Activated naive CD8-positive, alpha-beta T cell treated with anti-CD3 and anti-CD28 coated beads, Interleukin-2, amount 10 ng/mL, durations not matched to agents 7 days and 5 days (primary cell): ENCODE measurements around the gene GPA33. TPM values are rescaled to one million over a fixed set of nuclear protein-coding genes. Genes with fewer than 3 reads are reported as not detected.

Experiments used
- ATAC-seq: fragments of 150-1000 bp; cut with Tn5 transposase; one replicate; pipeline ENCODE4 v1.10.0; 2021; ENCODE audit warnings: low read depth, moderate library complexity
- POLR2A ChIA-PET: fragments of 350-600 bp; sonication (Branson Sonifier 250); formaldehyde crosslinking; loops from one replicate; lab custom pipeline; 2021; ENCODE audit warnings: antibody characterized with exemption; lab: Charles Lee
- DNase-seq: peaks from one replicate; pipeline ENCODE4 v3.0.0; 2021
- H3K27ac Mint-ChIP-seq: one replicate; pipeline ENCODE4 v1.8.0; 2022; ENCODE audit warnings: mild to moderate bottlenecking, mixed read lengths
- H3K27me3 Mint-ChIP-seq: one replicate; pipeline ENCODE4 v1.8.0; 2022; ENCODE audit warnings: mild to moderate bottlenecking, moderate library complexity, mixed read lengths
- H3K36me3 Mint-ChIP-seq: one replicate; pipeline ENCODE4 v1.8.0; 2021; ENCODE audit warnings: mild to moderate bottlenecking, mixed read lengths
- H3K4me1 Mint-ChIP-seq: one replicate; pipeline ENCODE4 v1.8.0; 2021; ENCODE audit warnings: mixed read lengths
- H3K4me3 Mint-ChIP-seq: one replicate; pipeline ENCODE4 v1.8.0; 2022; ENCODE audit warnings: mild to moderate bottlenecking, moderate library complexity, mixed read lengths
- H3K9me3 Mint-ChIP-seq: one replicate; pipeline ENCODE4 v1.8.0; 2021; ENCODE audit warnings: mixed read lengths
- total RNA-seq, 2 experiments: library from RNA; stranded (reverse); gene quantifications; one replicate each; pipeline ENCODE4 v1.2.3, GENCODE V29; 2021

Gene GPA33
- total RNA-seq, 2 experiments from 2014 or later = 3.0 TPM

DNA sequence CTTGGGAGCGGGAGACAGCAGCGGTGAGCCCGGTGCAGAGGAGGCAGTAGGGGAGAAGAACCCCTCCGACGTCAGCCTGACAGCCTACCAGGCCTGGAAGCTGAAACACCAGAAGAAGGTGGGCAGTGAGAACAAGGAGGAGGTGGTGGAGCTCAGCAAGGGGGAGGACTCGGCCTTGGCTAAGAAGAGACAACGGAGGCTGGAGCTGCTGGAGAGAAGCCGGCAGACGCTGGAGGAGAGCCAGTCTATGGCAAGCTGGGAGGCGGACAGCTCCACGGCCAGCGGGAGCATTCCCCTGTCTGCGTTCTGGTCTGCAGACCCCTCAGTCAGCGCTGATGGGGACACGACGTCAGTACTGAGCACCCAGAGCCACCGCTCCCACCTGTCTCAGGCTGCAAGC is 36.6 kb upstream of the GPA33 start:
- Mint-ChIP-seq H3K36me3 (no peaks in the 10 kb centered on the region), H3K4me3 (no peak overlapping the region), H3K9me3 (no peaks in the 10 kb centered on the region), H3K27me3 (peaks cover 24% of the 10 kb centered on the region), H3K4me1 (no peaks in the 10 kb centered on the region), H3K27ac (no peak overlapping the region)
- POLR2A ChIA-PET = no interaction called here
- DNase-seq = no peak
- ATAC-seq = no peak

DNA sequence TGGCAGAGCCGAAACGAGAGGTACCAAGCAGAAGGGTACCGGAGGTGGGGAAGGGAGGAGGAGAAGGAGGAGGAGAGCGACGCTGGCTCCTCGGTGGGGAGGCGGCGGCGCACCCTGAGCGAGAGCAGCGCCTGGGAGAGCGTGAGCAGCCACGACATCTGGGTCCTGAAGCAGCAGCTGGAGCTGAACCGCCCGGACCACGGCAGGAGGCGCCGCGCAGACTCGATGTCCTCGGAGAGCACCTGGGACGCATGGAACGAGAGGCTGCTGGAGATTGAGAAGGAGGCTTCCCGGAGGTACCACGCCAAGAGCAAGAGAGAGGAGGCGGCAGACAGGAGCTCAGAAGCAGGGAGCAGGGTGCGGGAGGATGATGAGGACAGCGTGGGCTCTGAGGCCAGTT is 36.1 kb upstream of the GPA33 start:
- peaks cover 24% of the 10 kb centered on the region for H3K27me3 Mint-ChIP-seq
- H3K36me3 Mint-ChIP-seq = no peaks in the 10 kb centered on the region
- DNase-seq = no peak
- POLR2A ChIA-PET = no interaction called here
- no peak for ATAC-seq
- H3K9me3 Mint-ChIP-seq = no peaks in the 10 kb centered on the region
- no peak overlapping the region for H3K27ac Mint-ChIP-seq
- no peak overlapping the region for H3K4me3 Mint-ChIP-seq
- H3K4me1 Mint-ChIP-seq = peaks cover under 1% of the 10 kb centered on the region

DNA sequence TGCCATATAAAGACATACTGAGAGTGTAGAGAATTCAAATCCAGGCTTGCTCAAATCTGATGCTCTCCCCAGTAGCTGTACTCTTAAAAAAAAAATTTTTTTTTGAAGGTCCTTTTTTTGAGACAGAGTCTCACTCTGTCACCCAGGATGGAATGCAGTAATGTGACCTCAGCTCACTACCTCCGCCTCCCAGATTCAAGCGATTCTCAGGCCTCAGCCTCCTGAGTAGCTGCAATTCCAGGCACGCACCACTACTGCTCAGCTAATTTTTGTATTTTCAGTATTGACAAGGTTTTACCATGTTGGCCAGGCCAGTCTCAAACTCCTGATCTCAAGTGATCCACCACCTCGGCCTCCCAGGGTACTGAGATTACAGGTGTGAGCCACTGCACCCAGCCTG is 32.4 kb upstream of the GPA33 start:
- no peak for ATAC-seq
- Mint-ChIP-seq H3K36me3 (no peaks in the 10 kb centered on the region), H3K27ac (no peak overlapping the region), H3K4me1 (peaks cover 2% of the 10 kb centered on the region), H3K27me3 (peaks cover 9% of the 10 kb centered on the region), H3K4me3 (no peak overlapping the region), H3K9me3 (no peaks in the 10 kb centered on the region)
- no peak for DNase-seq
- POLR2A ChIA-PET = no interaction called here

DNA sequence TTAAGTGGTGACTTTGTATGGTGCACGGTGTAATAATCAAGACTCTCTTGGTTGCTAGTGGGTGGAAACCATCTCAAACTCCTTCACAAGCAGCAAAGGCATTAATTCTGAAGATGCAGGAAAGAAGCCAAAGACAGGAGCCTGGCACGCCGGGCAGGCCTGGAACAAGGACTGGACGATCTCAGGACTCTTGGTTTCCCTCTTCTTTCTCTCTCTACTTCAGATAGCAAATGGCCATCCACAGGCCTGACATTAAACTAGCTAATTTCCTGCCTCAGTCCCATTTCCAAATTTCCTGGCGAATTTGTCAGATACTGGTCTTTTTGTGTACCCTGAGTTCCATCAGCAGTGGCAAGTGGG is 31.9 kb upstream of the GPA33 start:
- POLR2A ChIA-PET = no interaction called here
- H3K27me3 Mint-ChIP-seq = peaks cover 9% of the 10 kb centered on the region
- H3K4me1 Mint-ChIP-seq = peaks cover 2% of the 10 kb centered on the region
- H3K27ac Mint-ChIP-seq = no peak overlapping the region
- peak overlapping the region; percentile 24 for H3K4me3 Mint-ChIP-seq
- no peaks in the 10 kb centered on the region for H3K36me3 Mint-ChIP-seq
- DNase-seq (no peak), ATAC-seq (no peak)
- H3K9me3 Mint-ChIP-seq = no peaks in the 10 kb centered on the region

DNA sequence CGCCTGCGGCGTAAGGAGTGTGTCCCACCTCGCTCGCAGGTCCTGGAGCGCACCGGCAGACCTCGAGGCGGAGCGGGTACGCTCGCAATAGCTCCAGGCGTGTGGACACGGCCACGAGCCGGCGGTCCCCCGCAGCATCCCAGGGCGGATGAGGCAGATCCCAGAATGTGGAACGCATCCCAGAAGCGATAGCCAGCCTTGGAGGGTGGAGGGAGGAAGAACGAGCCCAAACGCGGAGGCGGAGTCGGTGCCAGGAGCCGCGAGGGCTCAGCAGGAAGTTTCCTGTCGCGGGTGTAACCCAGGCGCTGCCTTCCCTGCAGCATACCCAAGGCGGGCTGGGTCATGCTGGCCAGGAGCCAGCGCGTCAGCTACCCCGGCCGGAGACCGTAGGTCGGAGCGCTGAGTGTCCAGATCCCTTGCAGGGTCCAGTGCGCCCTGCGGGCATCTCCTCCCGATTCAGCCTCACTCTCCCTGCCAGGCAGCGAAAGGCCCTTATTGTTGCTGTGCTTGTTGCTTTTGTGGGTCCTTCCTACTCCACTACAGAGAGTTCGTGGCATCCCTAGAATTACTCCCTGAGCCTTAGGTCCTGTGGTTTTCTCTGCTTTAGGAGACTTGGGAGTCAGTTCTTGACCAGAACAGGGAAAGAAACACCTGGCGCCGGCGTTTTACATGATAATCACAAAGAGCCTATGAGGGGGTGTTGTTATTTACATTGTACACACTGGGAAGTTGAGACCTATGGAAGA is 31.4 kb upstream of the GPA33 start:
- no peaks in the 10 kb centered on the region for H3K36me3 Mint-ChIP-seq
- H3K27ac Mint-ChIP-seq = no peak overlapping the region
- POLR2A ChIA-PET = interaction anchor here (0.6 to 0.9 kb wide), 3 partner anchors 77 to 1462 kb away, joined by 3 to 8 read pairs (median 4); no protein-coding TSS in a partner anchor
- DNase-seq = peak; percentile 59
- H3K4me3 Mint-ChIP-seq = peak overlapping the region; percentile 84
- ATAC-seq = peak; percentile 72
- H3K9me3 Mint-ChIP-seq = no peaks in the 10 kb centered on the region
- H3K4me1 Mint-ChIP-seq = peaks cover 2% of the 10 kb centered on the region
- peaks cover 9% of the 10 kb centered on the region for H3K27me3 Mint-ChIP-seq

DNA sequence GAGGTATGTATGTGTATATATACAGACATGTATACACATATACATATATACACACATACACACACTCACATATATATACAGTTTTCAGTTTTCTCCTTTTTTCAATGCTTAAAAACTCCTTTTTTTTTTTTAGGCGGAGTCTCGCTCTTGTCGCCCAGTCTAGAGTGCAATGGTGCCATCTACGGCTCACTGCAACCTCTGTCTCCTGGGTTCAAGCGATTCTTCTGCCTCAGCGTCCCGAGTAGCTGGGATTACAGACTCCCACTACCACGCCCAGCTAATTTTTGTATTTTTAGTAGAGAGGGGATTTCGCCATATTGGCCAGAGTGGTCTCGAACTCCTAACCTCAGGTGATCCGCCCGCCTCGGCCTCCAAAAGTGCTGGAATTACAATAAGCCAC is 30.7 kb upstream of the GPA33 start:
- ATAC-seq (no peak), DNase-seq (no peak)
- Mint-ChIP-seq H3K27me3 (peaks cover 7% of the 10 kb centered on the region), H3K9me3 (no peaks in the 10 kb centered on the region), H3K27ac (no peak overlapping the region), H3K4me3 (peak overlapping the region; percentile 84), H3K36me3 (no peaks in the 10 kb centered on the region), H3K4me1 (peaks cover 2% of the 10 kb centered on the region)
- POLR2A ChIA-PET = interaction anchor here (0.7 to 0.9 kb wide), 2 partner anchors 77 to 419 kb away, joined by 3 to 8 read pairs; no protein-coding TSS in a partner anchor

DNA sequence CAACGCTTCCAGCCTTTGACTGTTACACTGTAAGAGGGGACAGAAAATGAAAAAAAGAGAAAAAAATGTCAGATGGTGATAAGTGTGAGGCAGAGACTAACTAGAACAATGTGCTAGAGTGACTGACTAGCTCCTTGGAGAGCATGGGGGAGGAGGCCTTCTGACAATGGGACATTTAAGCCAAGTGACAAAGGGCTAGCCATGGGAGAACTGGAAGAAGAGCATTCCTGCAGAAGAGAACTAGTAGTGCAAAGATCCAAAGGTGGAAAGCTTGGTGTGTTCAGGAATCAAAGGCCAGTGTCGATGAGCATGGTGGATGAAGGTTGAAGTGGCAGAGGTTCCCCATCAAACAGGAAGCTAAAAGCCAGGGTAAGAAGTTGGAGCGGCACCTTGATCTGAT is 29.5 kb upstream of the GPA33 start:
- H3K27ac Mint-ChIP-seq = no peak overlapping the region
- POLR2A ChIA-PET = no interaction called here
- no peaks in the 10 kb centered on the region for H3K9me3 Mint-ChIP-seq
- H3K27me3 Mint-ChIP-seq = peaks cover 9% of the 10 kb centered on the region
- ATAC-seq (no peak), DNase-seq (no peak)
- no peaks in the 10 kb centered on the region for H3K36me3 Mint-ChIP-seq
- H3K4me3 Mint-ChIP-seq = no peak overlapping the region
- H3K4me1 Mint-ChIP-seq = peaks cover 2% of the 10 kb centered on the region

DNA sequence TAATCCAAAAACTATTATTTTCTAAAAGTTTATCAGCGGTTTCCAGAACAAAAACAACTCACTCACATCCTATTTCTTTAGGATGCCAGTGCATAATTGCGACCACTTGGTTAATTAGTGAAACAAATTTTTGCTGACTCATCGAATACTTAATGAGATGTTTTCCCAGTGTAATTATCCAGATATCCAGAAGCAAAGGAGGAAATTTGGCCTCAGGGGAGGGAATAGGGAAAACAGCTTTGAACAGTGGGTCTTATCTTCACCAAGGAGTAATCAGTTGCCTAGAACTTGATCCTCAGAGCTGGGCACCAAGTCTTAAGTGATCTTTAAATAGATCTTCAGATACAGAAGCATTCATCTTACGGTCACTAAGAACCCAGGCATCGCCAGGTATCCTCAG is 28.0 kb upstream of the GPA33 start:
- ATAC-seq = no peak
- Mint-ChIP-seq H3K36me3 (no peaks in the 10 kb centered on the region), H3K27ac (no peak overlapping the region), H3K27me3 (peaks cover 12% of the 10 kb centered on the region), H3K4me1 (peaks cover 2% of the 10 kb centered on the region), H3K4me3 (no peak overlapping the region), H3K9me3 (no peaks in the 10 kb centered on the region)
- POLR2A ChIA-PET = interaction anchor here (1.0 kb wide), 1 partner anchor 9 kb away, joined by 3 read pairs; no protein-coding TSS in a partner anchor
- DNase-seq = no peak

DNA sequence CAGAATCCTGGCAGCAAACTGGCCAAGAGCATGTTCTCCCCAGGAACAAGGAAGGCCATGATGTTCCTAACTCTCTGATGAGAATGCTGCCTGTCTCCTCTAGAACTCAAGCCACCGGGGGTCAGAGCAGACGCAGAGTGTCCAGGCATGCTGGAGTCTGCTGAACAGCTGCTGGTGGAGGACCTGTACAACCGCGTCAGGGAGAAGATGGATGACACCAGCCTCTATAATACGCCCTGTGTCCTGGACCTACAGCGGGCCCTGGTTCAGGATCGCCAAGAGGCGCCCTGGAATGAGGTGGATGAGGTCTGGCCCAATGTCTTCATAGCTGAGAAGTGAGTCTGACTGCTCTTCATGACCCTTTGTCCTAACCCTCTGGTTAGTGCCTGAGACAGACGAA is 27.0 kb upstream of the GPA33 start:
- Mint-ChIP-seq H3K36me3 (no peaks in the 10 kb centered on the region), H3K27ac (no peak overlapping the region)
- POLR2A ChIA-PET = no interaction called here

DNA sequence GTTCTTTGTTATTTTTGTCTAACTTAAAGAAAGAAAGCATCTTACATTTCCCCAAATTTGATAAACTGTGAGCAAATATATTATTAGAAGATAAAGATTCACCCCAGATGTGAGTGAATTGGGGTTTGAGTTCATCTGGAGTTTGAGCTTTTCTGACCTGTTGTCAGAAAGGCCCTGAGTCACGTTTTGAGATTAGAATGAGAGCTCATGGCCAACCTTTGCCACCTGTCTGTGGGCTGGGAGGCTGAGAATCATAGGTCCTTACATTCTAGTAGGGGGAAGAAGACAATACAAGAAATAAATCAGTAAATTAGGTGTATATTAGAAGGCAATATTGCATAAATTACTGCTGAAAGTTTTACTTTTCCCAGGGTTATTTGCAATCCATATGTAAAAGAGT is 26.0 kb upstream of the GPA33 start:
- POLR2A ChIA-PET = interaction anchor here (0.9 kb wide), 1 partner anchor 104 kb away, joined by 3 read pairs; the partner anchor contains the start of gene POU2F1
- Mint-ChIP-seq H3K4me1 (peaks cover under 1% of the 10 kb centered on the region), H3K9me3 (no peaks in the 10 kb centered on the region), H3K36me3 (no peaks in the 10 kb centered on the region), H3K27ac (no peak overlapping the region), H3K27me3 (peaks cover 11% of the 10 kb centered on the region), H3K4me3 (no peak overlapping the region)
- DNase-seq (no peak), ATAC-seq (no peak)

More for the DNA sequence above, 27.0 kb upstream of the GPA33 start:
- H3K27me3 Mint-ChIP-seq = peaks cover 10% of the 10 kb centered on the region
- ATAC-seq (no peak), DNase-seq (no peak)
- no peak overlapping the region for H3K4me3 Mint-ChIP-seq
- H3K4me1 Mint-ChIP-seq = peaks cover 2% of the 10 kb centered on the region
- H3K9me3 Mint-ChIP-seq = no peaks in the 10 kb centered on the region

DNA sequence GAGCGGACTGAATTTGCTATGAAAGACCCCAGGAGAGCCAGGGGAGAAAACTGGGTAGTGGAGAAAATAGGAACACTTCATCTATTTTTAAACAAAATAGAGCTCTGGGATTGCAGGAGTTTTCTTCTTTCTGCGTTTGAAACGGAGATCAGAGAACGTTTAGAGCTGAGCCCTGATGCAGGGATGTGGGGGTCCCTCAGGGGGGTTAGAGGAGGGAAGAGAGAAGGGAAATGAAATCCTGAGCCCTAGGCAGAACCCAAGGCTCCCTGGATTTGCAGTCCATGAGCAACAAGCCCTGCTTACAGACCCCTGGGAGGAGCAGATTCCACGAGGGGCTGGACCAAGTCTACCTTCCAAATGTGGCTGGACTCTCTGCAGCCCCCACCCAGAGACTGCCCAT is 25.5 kb upstream of the GPA33 start:
- Mint-ChIP-seq H3K27me3 (peaks cover 11% of the 10 kb centered on the region), H3K4me3 (no peak overlapping the region), H3K4me1 (peaks cover 6% of the 10 kb centered on the region), H3K27ac (no peak overlapping the region), H3K36me3 (no peaks in the 10 kb centered on the region), H3K9me3 (no peaks in the 10 kb centered on the region)
- DNase-seq = no peak
- ATAC-seq = no peak
- POLR2A ChIA-PET = interaction anchor here (0.9 kb wide), 1 partner anchor 105 kb away, joined by 3 read pairs; the partner anchor contains the start of gene POU2F1

DNA sequence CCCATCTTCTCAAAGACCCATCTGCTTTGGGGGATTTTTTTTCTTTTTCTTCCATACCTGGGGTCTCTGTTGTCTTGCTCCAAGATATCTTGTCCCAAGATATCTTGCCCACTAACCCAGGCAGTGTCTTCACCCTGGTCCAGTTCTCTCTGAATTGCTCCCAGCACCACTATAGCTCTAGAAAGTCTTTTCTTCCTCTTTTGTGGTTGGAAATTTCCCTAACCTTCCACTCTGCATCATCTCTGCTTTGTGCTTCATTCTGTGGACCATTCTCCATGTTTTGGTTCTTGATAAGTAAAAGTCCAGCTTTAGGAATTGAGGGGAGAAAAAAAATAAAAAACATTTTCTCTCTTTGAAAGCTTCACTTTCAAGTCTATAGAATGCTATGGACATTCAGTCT is 24.5 kb upstream of the GPA33 start:
- peaks cover 15% of the 10 kb centered on the region for H3K4me1 Mint-ChIP-seq
- POLR2A ChIA-PET = no interaction called here
- no peak overlapping the region for H3K27ac Mint-ChIP-seq
- peaks cover 11% of the 10 kb centered on the region for H3K27me3 Mint-ChIP-seq
- no peak for ATAC-seq
- peaks cover 2% of the 10 kb centered on the region for H3K9me3 Mint-ChIP-seq
- no peak for DNase-seq
- peaks cover 2% of the 10 kb centered on the region for H3K36me3 Mint-ChIP-seq
- no peak overlapping the region for H3K4me3 Mint-ChIP-seq

DNA sequence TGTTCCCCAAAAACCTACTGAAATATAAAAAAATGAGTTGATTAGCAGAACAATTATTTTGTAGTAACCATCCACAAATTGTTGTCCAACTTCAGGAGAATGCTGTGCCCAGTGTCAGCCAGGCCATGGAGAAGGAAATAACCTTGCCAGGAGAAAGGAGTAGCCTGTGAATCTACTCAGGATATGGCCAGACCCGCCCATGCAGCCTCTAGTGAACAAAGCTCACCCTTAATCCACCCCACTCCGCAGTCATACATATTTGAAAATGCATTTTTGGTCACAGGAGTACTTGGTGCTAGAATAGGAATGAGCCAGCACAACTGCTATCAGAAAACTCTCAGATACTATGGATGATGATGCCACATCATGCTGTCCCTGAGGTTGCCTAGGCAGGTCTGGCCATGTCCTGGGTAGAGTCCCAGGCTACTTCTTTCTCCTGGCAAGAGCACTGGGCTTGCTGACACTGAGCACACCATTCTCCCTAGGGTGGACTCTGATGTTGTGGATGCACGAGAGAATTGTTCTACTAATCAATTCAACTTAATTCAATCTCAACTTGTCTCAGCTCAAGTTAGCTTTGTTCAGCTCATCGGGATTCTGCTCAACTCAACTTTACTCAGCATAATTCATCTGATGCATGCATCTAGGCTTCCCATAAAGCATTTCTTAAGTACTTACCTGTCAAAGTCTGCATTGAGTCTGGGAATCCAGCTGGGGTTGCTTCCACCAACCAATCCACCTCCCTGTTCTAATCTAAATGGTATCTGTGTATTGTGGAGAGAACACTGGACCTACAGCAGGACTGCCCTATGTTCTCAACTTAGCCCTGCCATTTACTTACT is 21.9 kb upstream of the GPA33 start:
- Mint-ChIP-seq H3K27me3 (peaks cover 11% of the 10 kb centered on the region), H3K4me1 (peaks cover 29% of the 10 kb centered on the region), H3K36me3 (peaks cover 2% of the 10 kb centered on the region), H3K4me3 (no peak overlapping the region), H3K9me3 (peaks cover 2% of the 10 kb centered on the region), H3K27ac (no peak overlapping the region)
- POLR2A ChIA-PET = no interaction called here
- DNase-seq (no peak), ATAC-seq (no peak)
